Measurements from ENCODE around the gene GPR84.
A peak's percentile ranks its signal among the peaks of the same experiment; 100 is the strongest.
"Not testable (repeated sequence)": the region's sequence is repeated elsewhere in the genome, so short reads cannot be mapped to it uniquely, and the experiment has no call there.

GPR84 gene

DNA sequence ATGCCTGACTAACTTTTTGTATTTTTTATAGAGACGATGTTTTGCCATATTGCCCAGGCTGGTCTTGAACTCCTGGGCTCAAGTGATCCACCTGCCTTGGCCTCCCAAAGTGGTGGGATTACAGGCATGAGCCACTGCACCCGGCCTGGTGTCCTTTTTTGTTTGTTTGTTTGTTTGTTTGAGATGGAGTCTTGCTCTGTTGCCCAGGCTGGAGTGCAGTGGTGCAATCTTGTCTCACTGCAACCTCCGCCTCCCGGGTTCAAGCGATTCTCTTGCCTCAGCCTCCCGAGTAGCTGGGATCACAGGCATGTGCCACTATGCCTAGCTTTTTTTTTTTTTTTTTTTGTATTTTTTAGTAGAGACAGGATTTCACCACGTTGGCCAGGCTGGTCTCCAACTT is 10.0 kb downstream of the GPR84 start:
- DNase-seq = not testable (repeated sequence)

DNA sequence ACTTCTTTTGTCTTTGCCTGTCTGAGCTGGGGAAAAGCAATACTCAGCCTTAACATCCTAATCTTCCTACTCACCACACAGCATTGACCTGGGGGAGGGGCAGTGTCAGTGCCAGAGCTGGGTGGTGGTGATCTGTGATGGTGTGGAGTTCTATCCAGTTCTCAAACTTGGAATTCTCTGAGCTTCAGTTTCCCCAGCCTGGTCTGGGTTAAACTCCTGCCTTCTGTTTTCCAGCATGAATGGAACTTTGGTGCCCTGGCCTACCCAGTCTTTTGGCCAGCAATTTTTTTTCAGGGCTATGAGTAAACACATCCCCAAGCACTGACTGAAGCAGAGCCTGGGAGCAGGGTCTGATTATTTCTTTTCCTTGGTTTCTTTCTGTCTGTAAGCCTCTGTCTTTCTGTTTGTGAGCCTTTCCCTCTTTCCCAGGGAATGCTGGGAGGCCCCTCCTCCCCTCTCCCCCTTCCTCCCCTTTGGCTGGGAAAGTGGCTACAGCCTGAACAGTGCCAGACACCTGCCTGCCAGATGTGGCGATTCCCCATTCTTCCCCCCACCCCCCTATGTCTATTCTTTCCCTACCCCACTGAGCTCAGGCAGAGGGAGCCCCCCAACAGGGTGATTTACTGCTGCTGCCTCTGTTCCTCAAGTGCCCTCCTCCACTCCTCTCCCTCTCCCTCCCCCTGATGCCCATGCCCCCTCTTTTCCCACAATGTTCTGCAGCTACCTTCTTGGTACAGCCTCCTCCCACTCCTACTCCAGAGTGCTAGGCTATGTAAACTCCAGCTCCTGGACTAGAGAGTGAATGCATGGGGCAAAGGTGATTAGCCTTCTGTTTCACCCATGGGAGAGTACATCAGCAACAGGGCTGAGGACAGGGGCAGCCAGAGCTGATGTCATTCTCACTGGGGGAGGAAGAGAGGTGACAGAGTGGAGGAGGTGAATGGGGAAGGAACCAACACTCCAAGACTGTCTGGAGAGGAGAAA is 11.1 kb downstream of the GPR84 start:
- peak; percentile 86 for DNase-seq

DNA sequence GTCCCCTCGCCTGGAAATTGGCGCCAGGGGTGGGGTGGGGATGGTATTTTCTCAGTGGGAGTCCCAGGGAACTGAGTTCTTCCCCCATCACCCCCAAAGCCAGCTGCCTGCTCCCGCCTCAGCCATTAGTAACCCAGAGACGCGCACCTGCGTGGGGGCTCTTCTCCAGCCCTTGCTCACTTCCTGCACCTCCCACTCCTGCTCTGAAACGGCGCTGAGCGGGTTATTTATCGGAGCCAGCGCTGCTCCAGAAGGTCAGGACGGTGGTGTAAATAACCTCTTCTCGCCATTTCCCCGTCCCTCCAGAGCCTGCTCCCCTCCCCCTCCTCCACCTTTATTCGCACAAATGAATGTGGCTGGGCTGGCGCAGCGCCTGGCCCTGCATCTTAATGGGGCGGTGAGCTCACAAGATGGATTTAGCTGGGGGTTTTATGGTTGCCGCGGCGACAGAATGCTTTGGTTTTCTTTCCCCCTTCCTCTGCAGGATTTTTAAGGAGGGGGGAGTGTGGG is 12.2 kb downstream of the GPR84 start:
- DNase-seq = peak; percentile 91

DNA sequence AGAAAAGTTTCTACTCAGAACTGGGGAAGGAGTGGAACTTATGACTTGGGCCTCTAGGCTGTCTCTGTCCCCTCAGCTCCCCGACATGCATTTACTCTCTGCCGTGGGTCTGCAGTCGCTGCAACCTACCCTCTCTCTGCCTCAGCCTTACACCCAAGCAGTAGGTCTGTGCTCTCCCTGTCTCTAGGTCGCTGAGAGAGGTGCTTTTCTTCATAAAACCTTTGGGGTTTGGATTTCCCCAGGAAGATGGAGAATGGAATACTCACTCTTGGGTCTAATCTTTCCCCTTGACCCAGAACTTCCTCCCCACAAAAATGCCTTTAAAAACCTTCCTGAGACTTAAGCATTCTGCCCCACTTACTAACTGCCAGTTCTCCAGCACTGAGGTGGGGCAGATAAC is 12.9 kb downstream of the GPR84 start:
- no peak for DNase-seq

DNA sequence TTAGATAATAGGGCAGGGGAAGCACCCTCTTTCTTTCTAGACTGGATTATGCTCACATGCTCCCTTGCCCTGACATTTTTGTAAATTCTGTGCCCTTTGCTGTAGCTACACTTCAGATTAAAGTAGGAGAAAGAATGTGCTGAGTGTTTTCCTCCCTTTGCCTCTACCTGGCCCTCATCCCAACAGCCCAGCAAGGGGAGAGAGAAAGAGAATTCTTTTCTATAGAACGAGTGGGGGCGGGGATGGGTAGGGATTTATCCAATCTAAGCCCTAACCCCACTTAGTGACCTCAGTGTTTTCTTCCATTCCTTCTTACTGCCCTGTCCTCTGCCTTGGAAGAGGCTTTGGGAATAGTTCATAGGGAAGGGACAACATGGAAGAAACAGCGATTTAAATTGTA is 13.5 kb downstream of the GPR84 start:
- no peak for DNase-seq

DNA sequence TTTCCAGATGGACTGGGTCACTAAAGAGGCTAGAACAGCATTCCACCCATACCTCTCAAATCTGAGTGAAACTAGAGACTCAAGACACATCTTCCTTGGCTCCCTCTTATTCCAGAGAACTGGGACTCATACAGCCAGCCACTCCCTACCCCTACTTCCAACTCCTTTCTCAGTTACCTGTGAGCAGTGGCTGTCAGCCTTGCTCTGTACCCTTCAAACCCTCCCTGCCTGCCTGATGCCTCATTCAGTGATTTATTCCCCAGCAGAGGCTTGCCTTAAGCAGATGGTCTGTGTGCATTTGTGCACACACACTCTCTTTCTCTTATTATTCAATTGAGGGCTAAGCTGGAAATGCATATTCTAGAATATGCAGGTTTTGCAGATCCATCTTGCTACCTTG is 14.6 kb downstream of the GPR84 start:
- no peak for DNase-seq

DNA sequence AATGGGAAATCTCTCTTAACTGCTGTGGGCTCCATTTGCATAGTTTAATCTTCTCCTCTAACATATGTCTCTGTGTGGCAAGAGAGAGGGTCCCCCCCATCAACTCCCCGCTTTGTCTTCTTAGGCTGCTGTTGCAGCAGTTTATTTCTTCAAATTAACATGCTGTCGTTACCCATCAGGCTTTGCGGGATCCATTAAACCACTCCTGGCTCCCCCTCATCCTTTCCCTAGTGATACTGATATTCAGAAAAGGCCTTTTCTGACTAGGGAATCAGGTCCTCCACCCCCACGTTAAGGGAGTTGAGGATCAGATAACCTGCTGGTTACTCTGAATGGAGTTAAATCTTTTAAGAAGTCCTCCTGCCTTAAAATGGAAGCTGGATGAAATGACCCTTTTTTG is 15.2 kb downstream of the GPR84 start:
- no peak for DNase-seq

DNA sequence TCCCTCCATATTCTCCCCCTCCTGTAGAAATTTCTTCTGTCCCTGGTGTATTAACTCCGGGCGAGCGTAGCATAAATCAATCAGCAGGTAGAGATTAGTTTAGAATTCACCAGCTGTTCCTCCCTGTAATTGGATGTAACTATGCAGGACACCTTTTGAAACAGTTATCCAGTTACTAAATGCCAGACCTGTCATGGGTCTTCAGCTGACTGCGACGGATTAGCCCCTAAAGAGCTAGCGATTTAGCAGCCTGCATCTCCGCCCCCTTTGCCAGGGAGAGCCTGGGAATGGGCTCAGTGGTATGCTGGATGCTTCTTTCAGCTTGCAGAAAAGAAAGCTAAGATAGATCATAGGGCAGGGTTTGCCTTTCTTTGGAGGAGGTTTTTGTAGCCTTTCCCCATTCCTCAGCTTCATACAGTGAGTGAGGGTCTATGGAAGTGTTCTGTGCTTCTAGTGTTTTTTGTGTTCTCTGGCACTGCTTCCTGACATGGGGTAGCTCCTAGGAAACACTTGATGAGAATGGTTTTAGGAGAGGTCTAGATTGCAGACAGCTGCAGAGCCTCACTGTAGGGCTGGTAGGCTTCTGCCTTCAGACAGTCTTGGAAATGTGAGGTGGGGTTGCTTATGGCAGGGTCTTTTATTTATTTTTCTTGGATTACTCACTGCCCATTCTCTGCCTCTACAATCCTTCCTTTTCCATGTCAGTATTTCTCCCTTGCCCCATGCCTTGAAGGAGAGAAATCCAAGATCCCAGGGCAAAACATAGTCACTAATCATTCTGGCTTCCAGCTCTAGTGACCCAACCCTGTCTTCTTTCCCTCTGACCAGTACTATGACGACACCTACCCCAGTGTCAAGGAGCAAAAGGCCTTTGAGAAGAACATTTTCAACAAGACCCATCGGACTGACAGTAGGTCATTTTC is 22.6 kb downstream of the GPR84 start:
- DNase-seq = no peak

DNA sequence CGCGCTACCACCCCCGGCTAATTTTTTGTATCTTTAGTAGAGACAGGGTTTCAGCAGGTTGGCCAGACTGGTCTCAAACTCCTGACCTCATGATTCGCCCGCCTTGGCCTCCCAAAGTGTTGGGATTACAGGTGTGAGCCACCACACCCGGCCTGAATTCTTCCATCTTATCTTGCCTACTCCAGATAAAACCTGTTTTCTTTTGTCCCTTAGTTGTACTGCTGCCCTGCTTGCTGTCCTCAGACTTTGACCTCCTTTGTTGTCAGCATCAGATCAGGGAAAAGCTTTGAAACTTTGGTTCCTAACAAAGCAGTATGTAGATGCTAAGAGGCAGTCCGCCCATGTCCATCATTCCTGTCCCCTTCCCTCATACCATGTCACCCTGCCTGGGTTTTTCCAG is 23.4 kb downstream of the GPR84 start:
- no peak for DNase-seq

DNA sequence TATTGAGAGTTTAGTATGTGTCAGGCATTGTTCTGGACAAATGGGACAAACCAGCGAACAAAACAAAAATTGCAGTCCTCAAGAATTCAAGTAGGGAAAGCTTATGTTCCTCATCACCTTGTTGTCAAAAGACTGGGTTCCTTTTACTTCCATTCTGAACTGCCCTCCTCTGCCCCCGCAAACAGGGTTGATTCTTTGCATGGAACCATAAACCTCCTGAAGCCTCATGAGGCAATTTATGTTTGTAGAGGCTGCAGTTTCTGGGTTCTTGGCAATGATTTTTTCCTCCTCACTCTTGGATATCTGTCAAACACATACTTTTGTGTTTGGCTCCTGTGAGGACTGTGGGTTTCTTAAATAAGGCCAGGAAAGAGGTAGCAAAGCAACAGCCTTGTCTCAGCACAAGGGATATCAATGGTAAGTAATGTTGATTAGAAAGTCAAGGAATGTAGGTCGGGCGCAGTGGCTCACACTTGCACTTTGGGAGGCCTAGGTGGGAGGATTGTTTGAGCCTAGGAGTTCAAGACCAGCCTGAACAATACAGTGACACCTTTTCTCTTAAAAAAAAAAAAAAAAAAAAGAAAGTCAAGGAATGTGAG is 25.5 kb downstream of the GPR84 start:
- no peak for DNase-seq

DNA sequence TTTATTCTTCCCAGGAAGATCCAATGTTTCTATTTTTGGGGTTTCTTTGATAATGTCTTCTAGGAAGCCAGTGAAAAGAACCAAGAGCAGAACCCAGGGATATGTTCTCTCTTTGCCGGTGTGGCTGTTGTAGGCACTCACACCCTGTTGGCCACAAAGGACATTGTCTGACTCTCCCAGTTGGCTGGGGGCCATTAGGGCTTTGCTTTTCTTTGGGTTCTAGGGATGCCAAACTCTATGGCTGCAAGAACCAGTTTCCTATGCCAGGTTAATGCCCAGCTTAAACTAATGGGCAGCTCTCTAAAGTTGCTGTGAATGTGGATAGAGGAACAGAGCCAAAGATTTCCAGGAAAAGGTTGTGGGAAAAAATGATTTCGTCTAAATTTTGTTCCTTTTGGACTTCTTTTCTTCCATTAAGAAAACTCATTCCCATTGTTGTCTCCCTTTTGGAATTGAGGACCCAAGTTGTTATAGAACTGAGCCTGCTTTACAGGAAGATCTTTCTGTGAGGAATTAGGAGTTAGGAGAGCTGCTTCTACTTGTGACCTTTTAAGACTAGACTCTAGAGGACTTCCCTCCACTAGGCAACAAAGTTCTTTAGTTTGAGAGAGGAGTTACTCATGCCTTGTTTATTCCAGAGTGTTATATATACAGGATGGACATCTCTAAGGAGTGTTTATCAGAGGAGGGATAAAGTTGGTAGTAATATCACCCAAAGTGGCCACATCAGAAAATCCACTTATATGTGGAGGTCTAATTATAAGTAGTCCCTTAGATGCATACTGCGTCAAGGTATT is 26.2 kb downstream of the GPR84 start:
- DNase-seq = no peak

DNA sequence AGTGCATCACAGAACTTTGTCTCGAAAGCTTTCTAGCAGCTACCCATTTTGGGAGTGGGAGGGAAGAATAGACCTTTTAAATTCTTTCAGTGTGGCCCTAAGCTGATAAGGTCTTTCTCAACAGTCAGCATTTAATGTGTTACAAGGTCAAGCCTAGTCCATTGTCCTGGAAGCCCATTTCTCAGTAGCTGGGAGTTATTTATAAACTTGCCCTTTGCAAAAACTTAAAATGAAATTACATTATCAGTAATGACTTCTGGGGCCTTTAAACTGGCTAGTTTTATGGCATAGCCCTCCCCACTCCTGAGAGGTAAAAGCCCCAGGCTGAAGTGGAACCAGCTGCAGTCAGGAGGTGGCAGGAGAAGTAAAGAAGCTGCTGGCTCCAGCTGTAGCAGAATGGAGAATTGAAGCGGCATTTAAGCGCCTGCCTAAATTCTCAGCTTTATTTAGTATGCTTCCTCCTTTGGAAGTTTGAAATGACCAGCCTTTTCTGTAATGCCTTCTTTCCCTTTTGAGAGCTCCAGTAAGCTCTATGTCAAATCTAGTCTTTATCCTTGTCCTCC is 26.9 kb downstream of the GPR84 start:
- no peak for DNase-seq

DNA sequence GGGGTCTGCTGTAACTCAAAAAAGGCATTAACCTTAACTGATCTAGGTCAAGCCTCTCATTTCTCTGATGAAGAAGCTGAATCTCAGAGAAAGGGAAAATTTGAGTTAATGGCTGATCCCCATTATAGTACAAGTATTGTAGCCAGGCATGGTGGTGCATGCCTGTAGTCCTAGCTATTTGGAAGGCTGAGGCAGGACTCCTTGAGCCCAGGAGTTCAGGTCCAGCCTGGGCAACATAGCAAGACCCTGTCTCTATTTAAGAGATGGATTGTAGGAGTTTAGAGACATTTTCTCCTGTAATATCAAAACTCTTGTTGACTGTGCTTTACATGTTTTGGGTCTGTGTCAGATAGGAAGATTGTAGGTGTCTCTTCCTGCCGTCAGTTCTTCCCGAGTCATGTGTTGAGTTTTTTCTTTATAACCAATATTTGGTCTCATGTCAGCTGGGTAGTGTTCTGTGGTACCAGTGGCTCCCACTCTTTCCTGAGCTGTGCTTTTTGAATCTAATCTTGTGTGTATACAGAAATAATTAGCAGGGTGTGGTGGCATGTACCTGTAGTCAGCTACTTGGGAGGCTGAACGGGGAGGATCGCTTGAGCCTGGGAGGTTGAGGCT is 30.8 kb downstream of the GPR84 start:
- no peak for DNase-seq

DNA sequence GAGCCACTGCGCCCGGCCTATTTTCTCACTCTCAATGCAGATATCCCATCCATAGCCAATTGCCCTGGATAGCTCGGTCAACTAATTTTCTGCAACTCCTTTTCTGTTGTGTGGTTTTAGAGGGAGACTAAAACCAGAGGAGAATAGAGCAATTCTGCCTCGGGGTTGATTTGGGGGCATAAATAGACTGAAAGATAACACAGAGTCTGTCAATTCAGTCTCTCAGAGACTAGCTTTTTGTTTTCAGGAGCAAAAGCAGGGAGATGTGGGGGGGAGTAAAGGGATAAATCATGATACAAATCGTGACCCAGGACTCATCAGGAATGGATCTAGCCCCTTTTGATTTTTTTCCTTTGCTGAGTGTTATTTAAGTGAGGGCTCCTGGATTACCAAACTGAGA is 32.8 kb downstream of the GPR84 start:
- DNase-seq = no peak

DNA sequence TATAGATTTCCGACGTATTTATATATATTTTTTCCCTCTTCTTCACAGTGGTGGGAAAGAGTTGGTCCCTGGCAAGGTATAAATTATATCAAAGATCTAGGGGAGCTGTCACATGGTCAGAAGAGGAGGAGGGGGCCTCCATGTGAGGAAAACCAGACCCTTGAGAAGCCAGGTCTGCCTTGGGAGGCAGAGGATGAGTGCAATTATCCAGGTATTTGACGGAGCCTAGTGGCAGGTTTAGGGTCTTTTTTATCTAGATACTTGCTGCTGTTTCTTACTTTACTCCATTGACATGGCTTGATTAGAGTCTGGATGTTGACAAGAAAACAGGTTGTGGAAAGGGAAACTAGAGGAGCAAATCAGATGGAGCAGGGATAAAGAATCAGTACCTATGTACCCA is 33.8 kb downstream of the GPR84 start:
- DNase-seq = no peak

DNA sequence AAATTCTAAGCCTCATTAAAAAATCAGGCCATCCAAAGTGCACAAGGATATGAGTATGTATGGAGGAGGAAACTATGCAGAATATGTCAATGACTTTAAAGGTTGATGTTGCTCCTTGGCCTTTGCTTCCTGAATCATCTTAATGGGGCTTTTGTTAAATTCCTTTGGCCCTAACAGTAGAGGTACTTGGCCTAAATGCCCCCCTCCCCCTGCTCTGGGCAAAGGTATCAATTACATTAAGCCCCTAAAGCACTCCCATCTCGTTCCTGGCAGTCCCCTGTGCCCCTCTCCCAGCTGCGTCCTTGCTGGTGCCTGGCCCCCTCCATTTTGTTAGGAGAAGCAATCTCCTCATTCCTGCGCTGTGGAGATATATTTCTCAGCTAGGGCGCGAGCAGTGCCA is 34.5 kb downstream of the GPR84 start:
- no peak for DNase-seq

DNA sequence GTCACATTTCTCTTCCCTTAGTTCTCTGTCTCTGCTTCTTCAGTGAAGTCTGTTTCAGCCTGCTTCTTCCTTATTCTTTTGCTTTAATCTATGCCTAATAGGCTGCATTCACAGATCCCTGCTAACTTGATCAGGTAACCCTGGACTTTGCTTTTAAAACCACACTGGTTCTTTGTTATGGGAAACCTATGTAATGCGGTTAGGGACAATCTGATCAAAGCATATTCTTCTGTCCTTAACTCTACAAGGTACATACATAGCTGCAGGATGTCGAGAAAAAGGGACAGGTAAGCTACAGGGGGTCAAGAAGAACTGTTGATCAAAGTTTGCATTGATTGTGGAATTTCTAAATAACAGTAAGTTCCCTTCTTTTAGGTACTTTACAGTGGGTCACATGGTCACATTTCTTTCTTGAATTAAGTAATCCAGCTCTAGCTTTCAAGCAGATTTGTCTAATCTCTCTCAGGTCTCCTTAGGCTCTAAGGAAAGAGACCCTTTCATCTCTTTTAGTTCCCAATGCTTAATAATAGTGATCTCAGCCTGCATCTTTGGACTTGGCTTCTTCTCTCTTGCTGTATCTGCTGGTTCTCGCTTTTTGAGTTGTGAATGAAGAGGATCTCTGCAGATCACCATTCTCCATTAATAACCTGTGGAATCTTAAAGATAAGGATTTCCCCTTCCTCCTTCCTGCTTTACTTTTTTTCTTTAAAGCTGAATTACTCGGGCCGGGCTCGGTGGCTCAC is 35.5 kb downstream of the GPR84 start:
- no peak for DNase-seq

DNA sequence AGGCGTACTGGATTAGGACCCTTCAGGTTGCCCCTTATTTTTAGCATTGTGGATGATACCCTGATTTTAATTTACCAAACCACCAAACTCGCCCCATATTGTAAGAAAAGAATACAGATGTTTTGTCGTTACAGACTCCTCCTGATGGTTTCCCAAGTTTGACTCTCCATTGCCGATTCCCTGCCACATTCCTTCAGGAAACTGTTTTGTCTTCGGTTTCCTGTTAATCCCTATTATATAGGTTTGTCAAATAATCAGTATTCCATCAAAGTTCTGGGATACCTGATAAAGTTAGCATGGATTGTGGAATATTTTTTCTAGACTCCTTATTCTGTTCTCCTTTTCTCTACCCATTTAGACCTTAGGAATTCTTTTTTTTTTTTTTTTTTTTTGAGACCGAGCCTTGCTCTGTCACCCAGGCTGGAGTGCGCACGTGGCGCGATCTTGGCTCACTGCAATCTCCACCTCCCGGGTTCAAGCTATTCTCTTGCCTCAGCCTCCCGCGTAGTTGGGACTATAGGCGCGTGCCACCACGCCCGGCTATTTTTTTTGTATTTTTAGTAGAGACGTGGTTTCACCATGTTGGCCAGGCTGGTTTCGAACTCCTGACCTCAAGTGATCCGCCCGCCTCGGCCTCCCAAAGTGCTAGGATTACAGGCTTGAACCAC is 38.7 kb downstream of the GPR84 start:
- not testable (repeated sequence) for DNase-seq

DNA sequence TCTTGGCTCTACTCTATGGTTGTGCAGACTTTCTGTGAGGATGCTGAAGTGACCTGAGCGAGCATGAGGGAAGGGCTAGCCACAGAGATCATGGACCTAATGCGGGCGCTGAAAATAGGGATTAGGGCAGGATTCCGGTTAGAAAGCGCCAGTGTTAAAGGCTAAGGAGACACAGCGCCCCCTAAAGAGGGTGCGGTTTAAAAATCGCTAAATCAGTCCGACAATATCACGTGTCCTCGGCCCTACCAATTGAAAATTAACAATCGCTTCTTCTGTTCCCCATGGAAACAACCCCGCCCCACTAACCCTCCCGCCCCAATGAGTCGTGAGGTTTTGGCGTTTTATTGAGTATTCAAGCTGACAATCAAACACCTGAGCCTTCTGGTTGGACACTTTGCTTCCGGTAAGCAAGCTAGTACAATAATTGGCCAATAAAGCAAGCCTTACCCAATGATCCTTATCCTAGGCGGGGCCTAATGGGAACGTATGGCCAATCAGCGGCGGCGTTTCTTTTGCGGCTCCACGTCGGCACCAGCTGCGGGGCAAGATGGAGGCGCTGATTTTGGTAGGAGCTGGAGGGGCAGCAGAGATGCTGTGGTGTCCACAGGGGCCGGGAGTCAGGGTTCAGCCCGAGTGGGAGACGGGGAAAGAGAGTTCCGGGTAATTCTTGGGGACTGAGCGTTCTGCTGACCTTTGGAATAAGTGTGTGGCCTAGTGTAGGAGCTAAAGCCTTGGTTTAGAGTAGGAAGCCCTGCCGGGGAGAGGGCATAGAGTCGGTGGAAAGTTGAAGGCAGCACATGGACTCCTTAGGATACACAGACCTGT is 39.5 kb downstream of the GPR84 start, which contains the start of gene COPZ1:
COPZ1 (plus strand) TSS at position 515 of the 825 bp plus-strand sequence; CDS start at position 548, 33 bp downstream.
- DNase-seq = peak; percentile 99

All from eye (tissue), 1 donor.